Karpas-422 (cell line): ENCODE measurements around the gene ZMIZ1. TPM values are rescaled to one million over a fixed set of nuclear protein-coding genes. Genes with fewer than 3 reads are reported as not detected.

Experiments
- DNase-seq: peaks from one replicate; pipeline ENCODE4 v3.0.0-alpha.2; 2015
- H2AFZ ChIP-seq: fragments of 200-600 bp; sonication (generic); 2 replicates; pipeline ENCODE4 v1.6.1; 2014; ENCODE audit warnings: antibody characterized with exemption, low read length, mixed read lengths
- H3K27ac ChIP-seq: fragments of 200-600 bp; sonication (generic); 2 replicates; pipeline ENCODE4 v1.5.1; 2014; ENCODE audit warnings: mild to moderate bottlenecking, low read length, moderate library complexity
- H3K27me3 ChIP-seq: fragments of 200-600 bp; sonication (generic); 2 replicates; pipeline ENCODE4 v1.6.1; 2014; ENCODE audit warnings: low read length, mixed read lengths
- H3K36me3 ChIP-seq: fragments of 200-600 bp; sonication (generic); 2 replicates; pipeline ENCODE4 v1.6.1; 2014; ENCODE audit warnings: low read length, mixed read lengths; ENCODE audit not compliant: insufficient read depth
- H3K4me1 ChIP-seq: fragments of 200-600 bp; sonication (generic); 2 replicates; pipeline ENCODE4 v1.6.1; 2014; ENCODE audit warnings: mild to moderate bottlenecking, low read length, mixed read lengths
- H3K4me2 ChIP-seq: fragments of 200-600 bp; sonication (generic); 2 replicates; pipeline ENCODE4 v1.6.1; 2014; ENCODE audit warnings: low read length, low read depth, mild to moderate bottlenecking; ENCODE audit not compliant: poor library complexity, severe bottlenecking
- H3K4me3 ChIP-seq: fragments of 200-600 bp; sonication (generic); 2 replicates; pipeline ENCODE4 v1.5.1; 2014; ENCODE audit warnings: mild to moderate bottlenecking, antibody characterized with exemption, low read length, mixed read lengths
- H3K79me2 ChIP-seq: fragments of 200-600 bp; sonication (generic); 2 replicates; pipeline ENCODE4 v1.6.1; 2014; ENCODE audit warnings: mild to moderate bottlenecking, low read length, mixed read lengths
- H3K9ac ChIP-seq: fragments of 200-600 bp; sonication (generic); 2 replicates; pipeline ENCODE4 v1.6.0; 2014; ENCODE audit warnings: low read length
- H3K9me2 ChIP-seq: fragments of 200-600 bp; sonication (generic), shearing (Covaris generic); replicated peaks from 2 replicates; pipeline ENCODE4 v1.6.0; 2014; ENCODE audit warnings: mild to moderate bottlenecking, low read length, moderate library complexity; ENCODE audit not compliant: insufficient read depth
- H3K9me3 ChIP-seq: fragments of 300-700, 200-600 bp; sonication (generic); 2 replicates; pipeline ENCODE4 v1.6.1; 2014; ENCODE audit warnings: low read length, mixed read lengths
- H4K20me1 ChIP-seq: fragments of 200-600 bp; sonication (generic); 2 replicates; pipeline ENCODE4 v1.6.1; 2014; ENCODE audit warnings: mild to moderate bottlenecking, antibody characterized with exemption, low read length, low read depth; ENCODE audit not compliant: insufficient read depth
- total RNA-seq: library from RNA; depleted of rRNA; stranded (reverse); fragments of >200 nt; shearing (Covaris generic); gene quantifications from 2 replicates; pipeline ENCODE4 v1.2.3, GENCODE V29; 2014; ENCODE audit warnings: low replicate concordance

The ZMIZ1 gene
- total RNA-seq, 1 experiment from 2014 or later = 73.1 TPM

DNA sequence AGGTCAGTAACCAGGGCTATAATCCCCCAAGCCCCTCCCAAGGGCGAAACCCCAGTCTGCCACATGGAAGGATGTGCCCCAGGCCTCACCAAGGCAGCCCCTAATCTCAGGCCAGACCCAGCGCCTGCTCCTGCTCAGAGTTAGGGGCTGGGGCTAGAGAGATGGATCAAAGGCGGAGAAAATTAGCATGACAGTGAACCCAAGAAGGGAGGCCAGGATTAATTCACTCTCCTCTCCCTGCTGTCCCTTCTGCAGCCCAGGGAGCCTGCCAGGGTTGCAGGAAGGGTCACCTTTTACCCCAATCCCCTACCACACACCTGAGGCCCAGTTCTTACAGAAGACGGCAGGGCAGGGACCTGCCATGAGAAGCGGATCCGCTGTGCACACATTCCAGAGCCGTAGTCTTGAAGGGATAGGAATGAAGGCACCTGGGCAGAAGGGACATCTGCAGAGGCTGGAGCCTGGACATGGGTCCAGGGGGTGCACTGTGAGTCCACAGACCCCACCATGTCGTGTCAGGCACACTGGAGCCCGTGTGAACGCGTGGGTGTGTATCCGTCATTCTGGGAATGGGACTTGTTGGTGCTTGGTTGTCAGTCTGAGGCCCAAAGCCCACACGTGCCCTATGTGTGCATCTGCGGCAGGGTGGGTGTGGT, 11.9 kb upstream of the ZMIZ1 start:
- H3K9ac ChIP-seq = no peak overlapping the region
- H3K4me3 ChIP-seq = no peak overlapping the region
- no peak overlapping the region for H3K4me2 ChIP-seq
- H3K9me2 ChIP-seq = no peaks in the 10 kb centered on the region
- no peaks in the 10 kb centered on the region for H3K79me2 ChIP-seq
- no peaks in the 10 kb centered on the region for H4K20me1 ChIP-seq
- no peaks in the 10 kb centered on the region for H3K9me3 ChIP-seq
- peaks cover 7% of the 10 kb centered on the region for H3K4me1 ChIP-seq
- no peak for DNase-seq
- H2AFZ ChIP-seq = no peak overlapping the region
- no peak overlapping the region for H3K27ac ChIP-seq
- H3K27me3 ChIP-seq = no peaks in the 10 kb centered on the region
- no peaks in the 10 kb centered on the region for H3K36me3 ChIP-seq

DNA sequence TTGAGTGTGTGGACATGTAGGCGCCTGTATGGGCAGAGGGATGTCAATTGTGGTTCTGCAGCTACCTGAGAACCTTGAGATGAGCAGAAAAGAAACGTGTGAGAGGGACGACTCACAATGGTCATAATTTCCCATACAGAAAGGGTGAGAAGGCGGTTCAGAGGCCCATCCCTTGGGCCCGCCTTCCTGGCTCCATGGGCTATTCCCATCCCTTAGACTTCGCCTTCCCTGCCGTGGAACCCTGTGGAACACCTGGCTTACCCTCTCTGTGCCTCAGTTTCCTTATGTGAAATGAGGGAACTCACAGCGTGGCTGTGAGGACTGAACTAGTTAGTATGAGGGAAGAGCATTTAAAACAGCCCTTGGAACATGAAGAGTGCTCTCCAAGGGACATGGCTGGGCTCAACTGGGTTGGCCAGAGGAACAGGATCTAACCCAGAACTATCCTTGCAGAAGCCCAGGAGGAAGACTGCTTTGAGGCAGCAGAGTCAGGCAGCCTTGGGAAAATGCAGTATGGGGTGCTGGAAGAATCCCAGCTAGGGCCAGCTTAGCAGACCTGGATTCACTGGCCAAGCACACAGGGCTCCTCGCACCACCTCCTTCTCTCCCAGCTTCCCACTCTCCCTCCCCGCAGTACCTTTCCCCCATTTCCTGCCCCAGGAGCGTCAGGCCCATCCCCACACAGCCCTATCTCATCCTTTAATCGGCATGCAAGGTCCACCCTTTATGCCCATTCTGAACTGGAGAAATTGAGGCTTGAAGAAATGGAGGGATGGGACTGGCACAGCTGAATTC, 11.1 kb upstream of the ZMIZ1 start:
- Histone ChIP-seq H3K36me3 (no peaks in the 10 kb centered on the region), H3K27me3 (no peaks in the 10 kb centered on the region), H3K9ac (no peak overlapping the region), H3K4me3 (no peak overlapping the region), H3K79me2 (no peaks in the 10 kb centered on the region), H3K4me2 (no peak overlapping the region), H3K27ac (no peak overlapping the region), H3K9me2 (no peaks in the 10 kb centered on the region), H3K4me1 (no peaks in the 10 kb centered on the region), H2AFZ (no peak overlapping the region), H3K9me3 (no peaks in the 10 kb centered on the region), H4K20me1 (no peaks in the 10 kb centered on the region)
- no peak for DNase-seq

DNA sequence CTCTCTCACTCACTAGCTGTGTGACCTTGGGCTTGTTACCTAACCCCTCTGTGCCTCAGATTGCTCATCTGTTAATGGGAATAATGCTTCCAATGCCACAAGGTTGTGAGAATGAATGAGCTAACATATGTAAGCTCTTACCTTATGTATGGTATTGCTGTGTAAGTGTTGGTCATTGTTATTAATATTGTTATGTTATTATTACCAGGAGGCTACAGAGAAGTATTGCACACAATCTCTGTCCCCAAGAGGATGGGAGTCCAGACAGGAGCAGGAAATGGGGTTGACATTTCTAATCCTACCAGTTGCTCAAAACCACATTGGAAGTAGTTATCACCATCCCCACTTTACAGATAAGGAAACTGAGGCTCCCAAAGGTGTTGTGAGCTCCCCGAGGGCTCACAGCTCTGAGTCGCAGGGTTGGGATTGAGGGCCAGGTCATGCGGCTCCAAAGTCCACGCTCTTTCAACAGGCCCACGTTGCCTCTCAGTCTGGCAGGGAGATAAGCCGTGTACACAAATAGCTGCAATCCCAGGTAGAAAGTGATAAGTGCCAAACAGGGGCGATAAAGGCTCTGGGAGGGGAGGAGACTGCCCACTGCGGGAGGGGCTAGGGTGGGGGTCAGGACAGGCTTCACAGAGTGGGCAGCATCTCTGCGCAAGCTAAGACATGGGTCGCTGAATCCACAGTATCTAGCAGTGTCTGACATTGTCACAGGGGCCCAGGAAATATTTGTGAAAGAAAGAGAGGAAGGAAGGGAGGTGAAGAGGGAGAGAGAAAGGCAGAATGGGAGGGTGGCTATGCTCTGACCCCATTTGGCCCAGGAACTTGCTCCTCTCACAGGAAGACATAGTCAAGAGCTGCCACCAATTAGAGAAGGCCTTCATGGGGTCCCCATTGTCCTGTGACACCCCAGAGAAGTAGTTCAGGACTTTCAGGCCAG, 9.6 kb upstream of the ZMIZ1 start:
- DNase-seq = no peak
- Histone ChIP-seq H3K4me2 (no peak overlapping the region), H3K9me2 (no peaks in the 10 kb centered on the region), H4K20me1 (no peaks in the 10 kb centered on the region), H3K9me3 (no peaks in the 10 kb centered on the region), H3K27ac (no peak overlapping the region), H3K4me3 (no peak overlapping the region), H3K79me2 (no peaks in the 10 kb centered on the region), H3K4me1 (no peaks in the 10 kb centered on the region), H3K9ac (no peak overlapping the region), H2AFZ (no peak overlapping the region), H3K27me3 (no peaks in the 10 kb centered on the region), H3K36me3 (no peaks in the 10 kb centered on the region)

DNA sequence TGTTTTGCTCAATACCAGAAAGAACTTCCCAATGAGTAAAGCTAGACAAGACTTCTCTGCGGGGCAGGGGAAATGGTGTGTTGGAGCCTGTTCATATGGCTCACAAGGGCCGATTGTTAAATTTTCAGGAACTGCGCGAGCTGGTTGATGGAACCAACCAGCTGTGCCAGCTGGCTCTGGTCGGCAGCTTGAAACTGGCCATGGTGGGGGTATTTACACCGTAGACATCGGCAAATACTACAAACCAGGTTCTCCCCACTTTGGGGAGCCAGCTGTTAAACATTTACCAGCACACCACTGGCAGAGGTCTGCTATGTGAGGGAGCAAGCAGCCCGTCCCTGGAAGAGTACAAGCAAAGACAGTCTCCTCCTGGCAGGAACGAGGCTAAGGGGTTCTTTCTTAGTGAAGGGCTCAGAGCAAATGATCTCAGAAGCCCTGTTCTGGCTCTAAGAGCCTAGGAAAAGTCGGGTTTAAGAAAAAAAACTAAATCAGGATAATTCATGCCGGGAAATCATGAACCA, 8.8 kb upstream of the ZMIZ1 start:
- Histone ChIP-seq H3K4me1 (no peaks in the 10 kb centered on the region), H3K79me2 (no peaks in the 10 kb centered on the region), H2AFZ (no peak overlapping the region), H3K9me3 (no peaks in the 10 kb centered on the region), H3K9ac (no peak overlapping the region), H3K4me3 (no peak overlapping the region), H3K9me2 (no peaks in the 10 kb centered on the region), H4K20me1 (no peaks in the 10 kb centered on the region), H3K4me2 (no peak overlapping the region), H3K27ac (no peak overlapping the region), H3K36me3 (no peaks in the 10 kb centered on the region), H3K27me3 (no peaks in the 10 kb centered on the region)
- no peak for DNase-seq

DNA sequence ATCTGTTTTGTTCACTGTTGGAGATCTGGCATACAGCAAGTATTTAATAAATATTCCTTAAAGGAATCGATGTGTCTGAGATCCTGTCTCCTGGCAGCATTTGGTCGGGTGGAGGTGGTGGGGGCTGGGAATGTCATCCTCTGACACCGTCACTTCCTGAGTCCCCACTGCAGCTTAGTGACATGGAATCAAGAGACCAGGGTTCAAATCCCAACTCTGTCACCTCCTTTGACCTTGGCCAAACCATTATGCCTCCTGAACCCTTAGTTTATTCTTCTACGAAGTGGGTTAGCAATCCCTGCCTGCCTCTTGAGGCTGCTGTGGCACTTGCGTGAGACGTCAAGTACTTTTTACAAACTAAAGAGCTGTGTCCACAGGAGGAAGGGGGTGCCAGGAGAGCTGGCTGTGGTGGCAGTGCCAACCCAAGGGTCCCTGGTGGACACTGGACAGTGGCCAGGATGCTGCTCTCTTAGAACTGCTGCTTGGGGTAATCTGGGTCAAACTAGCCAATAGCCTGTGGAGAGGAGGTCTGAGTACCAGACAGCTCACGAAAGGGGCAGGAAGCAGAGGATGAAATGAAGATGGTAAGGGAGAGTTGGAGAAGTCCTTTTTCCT, 8.0 kb upstream of the ZMIZ1 start:
- Histone ChIP-seq H3K9me2 (no peaks in the 10 kb centered on the region), H3K27ac (no peak overlapping the region), H2AFZ (no peak overlapping the region), H3K9ac (no peak overlapping the region), H4K20me1 (no peaks in the 10 kb centered on the region), H3K4me2 (no peak overlapping the region), H3K27me3 (no peaks in the 10 kb centered on the region), H3K9me3 (no peaks in the 10 kb centered on the region), H3K4me1 (no peaks in the 10 kb centered on the region), H3K79me2 (no peaks in the 10 kb centered on the region), H3K36me3 (no peaks in the 10 kb centered on the region), H3K4me3 (no peak overlapping the region)
- no peak for DNase-seq

DNA sequence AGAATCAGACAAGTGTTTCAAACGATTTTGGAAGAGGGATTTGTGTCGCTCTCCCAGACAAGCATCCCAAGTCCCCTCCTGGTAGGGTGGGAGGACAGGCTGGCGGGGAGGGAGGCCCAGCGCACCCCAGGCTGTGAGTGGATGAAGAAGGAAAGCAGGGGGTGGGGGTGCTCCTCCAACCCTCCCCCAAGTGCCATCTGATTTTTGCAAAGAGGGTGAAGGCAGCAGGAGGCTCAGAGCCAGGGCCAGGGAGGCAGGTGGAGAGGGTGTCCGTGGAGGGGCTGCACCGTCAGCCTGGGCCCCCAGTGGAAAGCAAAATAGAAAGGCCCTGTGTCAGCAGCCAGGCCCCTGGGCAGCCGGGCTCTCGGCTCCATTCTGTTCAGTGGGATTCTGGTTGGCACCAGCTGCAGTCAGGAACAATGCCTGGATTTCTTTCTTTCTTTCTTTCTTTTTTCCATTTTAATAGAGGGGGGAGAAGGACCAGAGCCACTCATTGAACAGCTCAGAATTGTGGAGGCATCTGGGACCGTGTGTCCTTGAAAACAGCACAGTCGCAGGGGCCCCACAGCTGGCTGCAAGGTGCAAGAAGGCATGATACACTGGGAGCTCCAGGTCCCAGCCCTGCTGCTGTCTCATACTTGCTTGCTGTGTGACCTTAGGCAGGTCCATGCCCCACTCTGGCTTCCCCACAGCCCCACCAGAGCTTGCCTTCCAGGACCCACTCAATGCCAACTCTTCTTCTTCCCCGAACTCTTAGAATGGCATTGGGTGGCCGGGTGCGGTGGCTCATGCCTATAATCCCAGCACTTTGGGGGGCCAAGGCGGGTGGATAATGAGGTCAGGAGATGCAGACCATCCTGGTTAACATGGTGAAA, 7.1 kb upstream of the ZMIZ1 start:
- Histone ChIP-seq H2AFZ (no peak overlapping the region), H3K36me3 (no peaks in the 10 kb centered on the region), H4K20me1 (no peaks in the 10 kb centered on the region), H3K9me3 (no peaks in the 10 kb centered on the region), H3K27ac (no peak overlapping the region), H3K4me3 (no peak overlapping the region), H3K9me2 (no peaks in the 10 kb centered on the region), H3K4me1 (peaks cover 2% of the 10 kb centered on the region), H3K79me2 (no peaks in the 10 kb centered on the region), H3K4me2 (no peak overlapping the region), H3K9ac (no peak overlapping the region), H3K27me3 (no peaks in the 10 kb centered on the region)
- DNase-seq = no peak

DNA sequence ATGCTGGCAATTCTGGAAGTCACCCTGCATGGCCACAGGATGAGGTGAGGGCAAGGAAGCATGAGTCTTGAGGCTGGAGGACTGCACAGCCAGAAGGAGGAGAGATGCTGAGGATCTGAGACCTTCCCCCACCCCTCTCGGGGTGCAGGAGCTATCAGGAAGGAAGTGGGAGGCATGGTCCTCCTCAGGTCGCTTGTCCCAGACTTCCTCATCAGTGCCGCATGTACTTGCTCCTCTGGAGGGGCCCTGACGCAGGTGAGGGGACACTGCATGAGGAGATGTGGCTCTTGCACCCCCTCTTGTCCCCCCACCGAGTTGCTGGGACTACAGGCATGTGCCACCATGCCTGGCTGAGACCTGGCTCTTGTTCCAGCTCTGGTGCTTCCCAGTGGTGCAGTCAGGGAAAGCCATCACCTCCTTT, 5.7 kb upstream of the ZMIZ1 start:
- Histone ChIP-seq H2AFZ (no peak overlapping the region), H3K36me3 (no peaks in the 10 kb centered on the region), H3K27me3 (no peaks in the 10 kb centered on the region), H3K79me2 (no peaks in the 10 kb centered on the region), H3K27ac (no peak overlapping the region), H3K4me2 (no peak overlapping the region), H3K9me2 (no peaks in the 10 kb centered on the region), H3K4me3 (no peak overlapping the region), H4K20me1 (no peaks in the 10 kb centered on the region), H3K9ac (no peak overlapping the region), H3K4me1 (peaks cover 14% of the 10 kb centered on the region), H3K9me3 (no peaks in the 10 kb centered on the region)
- DNase-seq = no peak
